Stomach (tissue), 9 donors: ENCODE data around the gene PPM1L. TPM values are rescaled to one million over a fixed set of nuclear protein-coding genes. Genes with fewer than 3 reads are reported as not detected.

Experiments
- DNase-seq, 2 donors: peaks; one replicate each; pipeline versions ENCODE4 v3.0.0 to v3.0.0-alpha.2; 2013 to 2019
- H3K27ac ChIP-seq, 5 donors: fragments of 200-600 bp in 4 of 5; sonication (generic) in 4 of 5; one replicate each; pipeline ENCODE4 v1.5.1; 2013 to 2019; ENCODE audit warnings: mild to moderate bottlenecking in 1 of 5, moderate library complexity in 1 of 5
- H3K27me3 ChIP-seq, 3 donors: fragments of 200-600 bp; sonication (generic); one replicate each; pipeline ENCODE4 v1.5.1; 2017 to 2019; ENCODE audit warnings: mixed run types in 1 of 3
- H3K36me3 ChIP-seq, 4 donors: fragments of 200-600 bp; sonication (generic); 1 replicate in 3 of 4; 2 replicates in 1 of 4; pipeline ENCODE4 v1.5.1; 2016 to 2019
- H3K4me1 ChIP-seq, 4 donors: fragments of 200-600 bp; sonication (generic); one replicate each; pipeline ENCODE4 v1.5.1; 2016 to 2019
- H3K4me3 ChIP-seq, 4 donors: fragments of 200-600 bp; sonication (generic) in 3 of 4; one replicate each; pipeline ENCODE4 v1.5.1; 2016 to 2019; ENCODE audit warnings: mild to moderate bottlenecking in 1 of 4
- H3K9me3 ChIP-seq, 4 donors: fragments of 200-600 bp; sonication (generic); one replicate each; pipeline ENCODE4 v1.5.1; 2016 to 2019
- EP300 ChIP-seq: sonication (generic); formaldehyde crosslinking; IDR thresholded peaks from one replicate; pipeline ENCODE4 v1.6.1; 2017; ENCODE audit warnings: antibody characterized with exemption
- POLR2A ChIP-seq, 4 donors: fragments of 450-650 bp; IDR thresholded peaks; one replicate each; pipeline ENCODE4 v1.6.1; 2016; ENCODE audit warnings: antibody characterized with exemption in 4 of 4, control low read depth in 2 of 4, mild to moderate bottlenecking in 1 of 4, moderate library complexity in 1 of 4
- POLR2AphosphoS5 ChIP-seq, 3 donors: sonication (generic); formaldehyde crosslinking; IDR thresholded peaks; one replicate each; pipeline ENCODE4 v1.6.1; 2016; ENCODE audit warnings: antibody characterized with exemption in 3 of 3
- WGBS, 5 donors: extraction: QIAGEN DNeasy Blood & Tissue Kit in 3 of 5; methylation state at CpG; one replicate each; pipeline versions ENCODE4 v1.1.5 to v1.1.7; 2013 to 2018; 5-methylcytosine and 5-hydroxymethylcytosine counted together
- intact Hi-C: fragments of 100-400 bp; cut with DNase I; formaldehyde crosslinking; loops from one replicate; pipeline ENCODE4 v1.15.1; 2023; ENCODE audit warnings: low total_unique reads
- polyA plus RNA-seq, 3 donors: library from polyadenylated mRNA; stranded (reverse); fragments of 200-250 nt; gene quantifications; one replicate each; pipeline ENCODE4 v1.2.3, GENCODE V29; 2013
- total RNA-seq, 5 donors: library from RNA; depleted of rRNA; stranded (reverse); fragments of >200 nt; gene quantifications; one replicate each; pipeline versions ENCODE4 v1.1.0 to v1.2.3, GENCODE V29; 2014 to 2016
- TF ChIP-seq, protein P1 (sequence below), 7 experiments: fragments of 450-650 bp in 4 of 7; fragments of 200-600 bp in 3 of 7; sonication (generic) in 3 of 7; IDR thresholded peaks; one replicate each; pipeline ENCODE4 v1.5.1; 2016 to 2019; ENCODE audit warnings: antibody characterized with exemption in 7 of 7, control low read depth in 2 of 7, mild to moderate bottlenecking in 1 of 7
- donor health status: healthy with polysubstance abuse.
- donor health status: Bipolar disorder and iron deficiency.
- donor health status: healthy.

The PPM1L gene
- total and polyA plus RNA-seq, 8 donors = 0.61 to 45.1 (median 15.2) TPM

DNA sequence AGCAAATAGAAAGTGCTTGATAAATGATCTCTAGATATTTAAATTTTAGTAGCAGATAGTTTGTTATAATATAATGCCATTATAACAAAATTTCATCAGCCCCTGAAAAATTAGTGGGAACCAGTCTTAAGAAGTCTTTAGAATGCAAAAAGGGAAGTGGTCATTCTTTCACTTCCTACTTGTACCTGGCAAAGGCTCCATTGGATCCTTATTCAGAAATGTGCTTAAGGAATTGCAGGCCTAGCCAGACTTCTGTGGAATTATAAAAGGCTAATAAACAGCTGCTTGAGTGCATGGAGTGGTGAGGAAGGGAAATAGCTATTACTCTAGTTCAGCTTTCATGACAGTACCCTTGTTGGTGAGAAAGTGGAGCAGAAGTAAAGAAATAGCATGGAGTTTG, 24.2 kb downstream of the PPM1L start:
- no peaks in the 10 kb centered on the region for H3K36me3 ChIP-seq
- peaks cover 0 to 56% (median 27%) of the 10 kb centered on the region in 4 donors for H3K4me1 ChIP-seq
- H3K4me3 ChIP-seq = no peak overlapping the region
- no peaks in the 10 kb centered on the region for H3K27me3 ChIP-seq
- H3K27ac ChIP-seq = no peak overlapping the region
- intact Hi-C loops = no loop called here
- DNase-seq = no peak
- TF ChIP-seq, protein P1, sequence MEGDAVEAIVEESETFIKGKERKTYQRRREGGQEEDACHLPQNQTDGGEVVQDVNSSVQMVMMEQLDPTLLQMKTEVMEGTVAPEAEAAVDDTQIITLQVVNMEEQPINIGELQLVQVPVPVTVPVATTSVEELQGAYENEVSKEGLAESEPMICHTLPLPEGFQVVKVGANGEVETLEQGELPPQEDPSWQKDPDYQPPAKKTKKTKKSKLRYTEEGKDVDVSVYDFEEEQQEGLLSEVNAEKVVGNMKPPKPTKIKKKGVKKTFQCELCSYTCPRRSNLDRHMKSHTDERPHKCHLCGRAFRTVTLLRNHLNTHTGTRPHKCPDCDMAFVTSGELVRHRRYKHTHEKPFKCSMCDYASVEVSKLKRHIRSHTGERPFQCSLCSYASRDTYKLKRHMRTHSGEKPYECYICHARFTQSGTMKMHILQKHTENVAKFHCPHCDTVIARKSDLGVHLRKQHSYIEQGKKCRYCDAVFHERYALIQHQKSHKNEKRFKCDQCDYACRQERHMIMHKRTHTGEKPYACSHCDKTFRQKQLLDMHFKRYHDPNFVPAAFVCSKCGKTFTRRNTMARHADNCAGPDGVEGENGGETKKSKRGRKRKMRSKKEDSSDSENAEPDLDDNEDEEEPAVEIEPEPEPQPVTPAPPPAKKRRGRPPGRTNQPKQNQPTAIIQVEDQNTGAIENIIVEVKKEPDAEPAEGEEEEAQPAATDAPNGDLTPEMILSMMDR (IDR thresholded peaks at IDR 0.05) = no peak
- TF ChIP-seq EP300 = no peak
- no peaks in the 10 kb centered on the region for H3K9me3 ChIP-seq

DNA sequence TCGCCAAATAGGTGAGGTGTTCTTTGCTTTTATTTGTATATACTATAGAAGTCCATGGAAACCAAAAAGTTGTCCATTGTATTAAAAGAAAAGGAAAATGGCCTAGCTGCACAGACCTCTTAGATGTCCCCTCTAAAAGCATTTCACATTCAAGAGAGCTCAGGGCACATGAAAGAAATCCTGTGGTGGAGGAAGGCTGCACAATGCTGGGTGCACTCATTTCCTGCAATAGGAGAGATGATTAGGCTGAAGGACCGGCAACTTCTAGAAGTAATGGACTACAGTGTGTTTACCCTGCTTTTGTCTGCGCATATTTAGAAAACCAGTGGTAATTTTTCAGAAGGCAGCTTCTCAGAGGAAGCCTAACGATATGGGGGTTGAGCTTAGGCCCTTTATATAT, 25.4 kb downstream of the PPM1L start:
- TF ChIP-seq POLR2A (IDR thresholded peaks at IDR 0.05) (no peak), EP300 (no peak), POLR2AphosphoS5 (IDR thresholded peaks at IDR 0.05) (no peak)
- TF ChIP-seq, protein P1 (IDR thresholded peaks at IDR 0.05) = no peak
- no peak for DNase-seq
- no peaks in the 10 kb centered on the region for H3K36me3 ChIP-seq
- no peaks in the 10 kb centered on the region for H3K27me3 ChIP-seq
- intact Hi-C loops = no loop called here
- WGBS, 5 donors = 42 to 69% (median 56%) methylated on average over 4 of the region's 4 CpGs
- peaks cover 0 to 62% (median 30%) of the 10 kb centered on the region in 4 donors for H3K4me1 ChIP-seq
- no peak overlapping the region for H3K4me3 ChIP-seq
- peak overlapping the region in 2 of 5 donors; percentile 34 to 43 for H3K27ac ChIP-seq
- H3K9me3 ChIP-seq = no peaks in the 10 kb centered on the region

DNA sequence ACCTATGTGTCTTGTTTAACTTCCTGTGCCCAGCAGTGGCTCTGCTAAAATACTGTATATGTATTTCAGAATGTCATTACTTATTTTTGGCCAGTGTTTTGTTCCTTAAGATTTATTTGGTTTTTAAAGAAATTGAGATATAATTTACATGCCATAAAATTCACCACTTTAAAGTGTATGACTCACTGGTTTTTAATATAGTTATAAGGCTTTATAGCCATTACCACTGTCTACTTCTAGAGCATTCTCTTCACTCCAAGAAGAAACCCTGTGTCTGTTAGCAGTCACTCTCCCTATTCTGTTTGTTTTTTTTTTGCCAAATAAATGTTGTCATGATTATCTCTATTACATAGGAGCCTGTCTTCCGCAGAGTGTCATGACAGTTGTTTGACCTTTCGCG, 25.8 kb downstream of the PPM1L start:
- no peak overlapping the region for H3K4me3 ChIP-seq
- TF ChIP-seq EP300 = no peak
- H3K9me3 ChIP-seq = peaks cover 0 to under 1% (median 0%) of the 10 kb centered on the region in 4 donors
- H3K27me3 ChIP-seq = no peaks in the 10 kb centered on the region
- intact Hi-C loops = no loop called here
- peak overlapping the region in 2 of 5 donors; percentile 34 to 43 for H3K27ac ChIP-seq
- 89 to 91% (median 90%) methylated on average over 3 of the region's 3 CpGs for WGBS, 5 donors
- DNase-seq = no peak
- no peaks in the 10 kb centered on the region for H3K36me3 ChIP-seq
- H3K4me1 ChIP-seq = peaks cover 0 to 62% (median 30%) of the 10 kb centered on the region in 4 donors

DNA sequence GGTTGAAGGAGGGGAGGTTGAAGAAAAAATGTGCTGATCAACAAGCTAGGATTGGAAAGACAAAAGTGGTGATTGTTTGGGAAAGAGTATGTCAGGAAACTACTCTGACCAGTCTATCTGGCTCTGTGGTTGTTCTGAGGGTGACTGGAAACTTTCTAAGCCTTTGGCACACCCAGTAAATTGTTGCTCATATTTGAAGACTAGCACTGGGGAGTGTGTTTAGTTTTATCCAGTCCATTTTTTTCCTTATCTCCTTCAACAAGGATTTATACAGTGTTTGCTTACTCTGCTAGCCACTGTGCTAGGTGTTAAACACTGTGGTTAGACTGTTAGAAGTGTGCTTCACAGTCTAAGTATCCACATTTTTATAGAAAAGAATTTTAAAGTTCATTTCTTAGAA, 28.8 kb downstream of the PPM1L start:
- H3K9me3 ChIP-seq = peaks cover 0 to 8% (median 0%) of the 10 kb centered on the region in 4 donors
- TF ChIP-seq POLR2A (IDR thresholded peaks at IDR 0.05) = no peak
- TF ChIP-seq EP300 = no peak
- TF ChIP-seq, protein P1 (IDR thresholded peaks at IDR 0.05) = no peak
- peak in 2 of 3 donors; percentile 68 to 79 for TF ChIP-seq POLR2AphosphoS5 (IDR thresholded peaks at IDR 0.05)
- peak overlapping the region in 4 of 5 donors; percentile 64 to 80 (median 70) for H3K27ac ChIP-seq
- intact Hi-C loops = no loop called here
- H3K4me1 ChIP-seq = peaks cover 0 to 43% (median 24%) of the 10 kb centered on the region in 4 donors
- peak; percentile 41 to 84 for DNase-seq
- no peaks in the 10 kb centered on the region for H3K27me3 ChIP-seq
- no peaks in the 10 kb centered on the region for H3K36me3 ChIP-seq
- no peak overlapping the region for H3K4me3 ChIP-seq

DNA sequence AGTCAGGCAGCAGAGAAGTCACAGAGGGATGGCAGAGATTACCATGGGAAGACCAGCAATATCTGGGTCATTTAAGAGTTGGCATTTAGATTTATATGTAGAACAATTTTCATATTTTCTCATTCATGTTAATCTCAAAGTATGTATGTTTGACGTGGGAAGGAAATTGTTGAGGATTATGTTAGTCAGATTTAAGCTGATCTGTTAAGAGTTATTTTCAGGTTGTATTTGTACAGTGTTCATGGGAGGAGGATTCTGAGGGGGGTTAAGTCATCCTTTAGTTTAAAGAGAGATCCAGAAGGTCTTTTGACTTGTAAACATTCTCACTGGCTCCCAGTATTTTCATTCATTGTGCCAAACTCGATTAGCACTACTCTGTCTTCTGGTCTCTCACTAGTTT, 34.7 kb downstream of the PPM1L start:
- TF ChIP-seq POLR2A (IDR thresholded peaks at IDR 0.05) = no peak
- TF ChIP-seq EP300 = no peak
- TF ChIP-seq, protein P1 (IDR thresholded peaks at IDR 0.05) = no peak
- TF ChIP-seq POLR2AphosphoS5 (IDR thresholded peaks at IDR 0.05) = no peak
- H3K27me3 ChIP-seq = no peaks in the 10 kb centered on the region
- peak overlapping the region in 1 of 5 donors; percentile 20 for H3K27ac ChIP-seq
- H3K9me3 ChIP-seq = peaks cover 0 to 8% (median 0%) of the 10 kb centered on the region in 4 donors
- no peak for DNase-seq
- H3K36me3 ChIP-seq = no peaks in the 10 kb centered on the region
- H3K4me1 ChIP-seq = peaks cover under 1 to 48% (median 17%) of the 10 kb centered on the region in 4 donors
- WGBS, 5 donors = 21 to 34% (median 25%) methylated on average over 2 of the region's 2 CpGs
- H3K4me3 ChIP-seq = no peak overlapping the region
- intact Hi-C loops = no loop called here
